HG03025 (cell line): ENCODE measurements around the gene LRTM2.

Experiments used
- ATAC-seq: cut with Tn5 transposase; IDR thresholded peaks from one replicate; pipeline ENCODE4 v1.9.1; 2021; ENCODE audit warnings: mild to moderate bottlenecking, moderate library complexity; ENCODE audit not compliant: unreplicated experiment, low FRiP score

Gene LRTM2

GRCh38 chr12:1797011-1797901, 23.1 kb upstream of the LRTM2 start:
- no peak for ATAC-seq

GRCh38 chr12:1797991-1798640, 22.2 kb upstream of the LRTM2 start:
- ATAC-seq = no peak

GRCh38 chr12:1798641-1799020, 21.7 kb upstream of the LRTM2 start:
- no peak for ATAC-seq

GRCh38 chr12:1799051-1799881, 21.1 kb upstream of the LRTM2 start:
- no peak for ATAC-seq

GRCh38 chr12:1799882-1800400, 20.4 kb upstream of the LRTM2 start:
- ATAC-seq = no peak

- no peak for ATAC-seq
Measured at GRCh38 chr12:1800401-1801302, 19.7 kb upstream of the LRTM2 start.

- ATAC-seq = no peak
Measured at GRCh38 chr12:1801303-1801975, 18.9 kb upstream of the LRTM2 start.

GRCh38 chr12:1803736-1804135, 16.6 kb upstream of the LRTM2 start:
- no peak for ATAC-seq

GRCh38 chr12:1804545-1805332, 15.6 kb upstream of the LRTM2 start:
- peak; percentile 68 for ATAC-seq

- ATAC-seq = no peak
Measured at GRCh38 chr12:1805441-1806081, 14.8 kb upstream of the LRTM2 start.

- no peak for ATAC-seq
Measured at GRCh38 chr12:1806301-1807086, 13.9 kb upstream of the LRTM2 start.

- ATAC-seq = no peak
Measured at GRCh38 chr12:1807087-1807860, 13.1 kb upstream of the LRTM2 start.

GRCh38 chr12:1808036-1808797, 12.1 kb upstream of the LRTM2 start:
- no peak for ATAC-seq

- ATAC-seq = no peak
Measured at GRCh38 chr12:1808798-1809480, 11.4 kb upstream of the LRTM2 start.

- no peak for ATAC-seq
Measured at GRCh38 chr12:1809591-1810190, 10.7 kb upstream of the LRTM2 start.
